Measurements from ENCODE around the gene NDUFB2. TPM values are rescaled to one million over a fixed set of nuclear protein-coding genes. Genes with fewer than 3 reads are reported as not detected.
"Not testable (repeated sequence)": the region's sequence is repeated elsewhere in the genome, so short reads cannot be mapped to it uniquely, and the experiment has no call there.

NDUFB2 gene
- total RNA-seq, 2 experiments from 2014 or later: 198 to 214 TPM

DNA sequence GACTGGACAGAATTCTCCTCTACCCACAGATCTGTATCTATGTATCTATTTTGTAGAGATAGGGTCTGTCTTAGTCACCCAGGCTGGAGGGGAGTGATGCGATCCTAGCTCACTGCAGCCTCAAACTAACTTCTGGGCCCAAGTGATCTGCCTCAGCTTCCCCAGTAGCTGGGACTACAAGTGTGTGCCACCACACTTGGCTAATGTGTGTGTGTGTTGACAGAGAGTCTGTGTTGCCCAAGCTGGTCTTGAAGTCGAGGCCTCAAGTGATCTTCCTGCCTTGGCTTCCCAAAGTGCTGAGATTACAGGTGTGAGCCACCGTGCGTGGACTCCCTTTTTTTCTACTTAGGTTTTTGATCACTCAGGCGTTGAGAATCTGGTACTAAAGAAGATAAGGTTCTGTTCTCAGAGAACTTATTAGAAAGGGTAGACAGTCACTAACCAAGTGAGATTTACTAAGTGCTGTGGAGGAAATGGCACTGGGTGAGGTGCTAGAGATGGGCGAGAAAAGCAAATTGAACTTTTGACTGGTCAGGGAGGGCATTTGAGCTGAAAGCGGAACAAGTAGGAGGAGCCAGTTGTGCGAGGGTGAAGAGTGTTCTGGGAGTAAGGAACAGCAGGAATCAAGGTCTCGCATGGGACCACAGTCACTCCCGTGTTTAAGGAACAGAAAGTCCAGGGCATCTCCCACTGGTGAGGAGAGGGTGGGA is 18.0 kb downstream of the NDUFB2 start:
- ChIA-PET POLR2A (no interaction called here), CTCF (no interaction called here)

DNA sequence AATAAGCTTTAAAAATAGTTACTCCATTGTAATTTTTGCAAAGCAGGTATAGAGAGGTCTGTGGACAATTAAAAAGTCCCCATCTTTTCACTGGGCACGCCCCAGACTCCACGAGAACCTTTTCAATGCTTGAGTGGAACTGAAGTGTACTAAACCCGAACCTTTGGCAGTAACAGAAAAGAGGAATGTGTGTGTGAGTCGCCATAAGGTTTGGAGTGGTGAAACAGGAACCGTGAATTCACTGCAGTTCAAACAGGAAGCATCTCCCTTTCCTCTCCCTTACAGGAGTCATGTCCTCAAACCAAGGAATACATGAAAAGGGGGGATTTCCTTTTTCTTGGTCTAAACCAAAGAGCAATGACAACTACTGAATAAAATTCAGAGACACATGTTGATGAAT is 23.2 kb downstream of the NDUFB2 start:
- POLR2A ChIA-PET: no interaction called here
- CTCF ChIA-PET: interaction anchor here (1.2 kb wide), 1 partner anchor 134 kb away, joined by 3 read pairs; no protein-coding TSS in a partner anchor

DNA sequence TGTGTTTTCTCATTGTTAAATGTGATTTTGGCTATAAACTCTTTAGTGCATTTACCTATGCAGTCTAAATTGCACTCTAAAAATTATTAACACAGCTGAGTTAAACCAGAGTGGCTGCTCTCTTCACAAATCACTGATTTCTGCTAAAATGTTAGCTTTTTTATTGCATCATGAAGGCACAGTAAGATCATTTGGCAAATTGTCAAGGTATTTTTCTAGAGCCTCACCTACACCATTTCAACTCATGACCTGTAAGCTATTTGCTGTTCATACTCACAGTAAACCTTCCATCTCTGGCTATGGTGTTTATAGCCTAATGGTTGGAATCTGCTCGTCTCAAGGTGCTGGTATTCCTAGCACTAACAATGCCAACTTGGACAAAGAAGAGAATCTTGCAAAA is 25.7 kb downstream of the NDUFB2 start:
- CTCF ChIA-PET: interaction anchor here (0.6 kb wide), 1 partner anchor 810 kb away, joined by 3 read pairs; no protein-coding TSS in a partner anchor
- POLR2A ChIA-PET: no interaction called here

DNA sequence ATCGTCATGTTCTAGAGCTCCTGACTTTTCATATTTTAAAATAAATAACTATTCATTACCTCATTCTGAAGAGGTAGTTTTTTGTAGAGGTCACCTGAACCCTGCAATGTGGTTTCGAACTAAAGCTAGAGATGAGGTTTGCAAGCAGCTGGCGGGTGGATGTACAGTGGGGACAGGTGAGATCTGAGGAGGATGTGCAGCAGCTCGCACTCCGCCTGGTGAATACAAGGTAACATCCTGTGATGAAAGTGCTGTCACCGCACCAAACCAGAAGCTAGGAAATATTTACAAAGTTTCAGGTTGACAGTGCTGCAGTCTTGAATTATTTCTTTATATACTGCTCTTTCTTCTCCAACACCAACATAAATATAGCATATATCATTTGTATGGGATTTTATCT is 26.5 kb downstream of the NDUFB2 start:
- ChIA-PET CTCF (interaction anchor here (0.6 kb wide), 1 partner anchor 809 kb away, joined by 3 read pairs; no protein-coding TSS in a partner anchor), POLR2A (no interaction called here)

DNA sequence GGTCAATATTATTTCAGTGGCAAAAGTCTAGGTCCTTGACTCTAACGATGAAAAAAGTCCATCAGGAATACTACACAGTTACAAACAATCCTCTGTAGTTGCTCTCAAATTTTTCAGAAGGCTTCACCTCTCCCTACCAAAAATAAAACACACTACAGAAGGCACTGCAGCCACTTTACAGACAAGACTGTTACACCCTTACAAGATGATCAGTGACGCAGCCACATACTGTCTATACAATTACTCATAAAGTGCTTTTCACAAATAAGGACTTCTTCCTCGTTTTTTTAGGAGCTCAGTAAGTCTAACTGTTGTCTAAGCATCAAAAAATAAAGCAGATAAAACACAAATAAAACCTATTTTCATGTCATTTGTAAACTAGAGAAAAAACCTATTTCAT is 27.1 kb downstream of the NDUFB2 start:
- CTCF ChIA-PET: interaction anchor here (0.5 kb wide), 1 partner anchor 273 kb away, joined by 3 read pairs; no protein-coding TSS in a partner anchor
- POLR2A ChIA-PET: no interaction called here

DNA sequence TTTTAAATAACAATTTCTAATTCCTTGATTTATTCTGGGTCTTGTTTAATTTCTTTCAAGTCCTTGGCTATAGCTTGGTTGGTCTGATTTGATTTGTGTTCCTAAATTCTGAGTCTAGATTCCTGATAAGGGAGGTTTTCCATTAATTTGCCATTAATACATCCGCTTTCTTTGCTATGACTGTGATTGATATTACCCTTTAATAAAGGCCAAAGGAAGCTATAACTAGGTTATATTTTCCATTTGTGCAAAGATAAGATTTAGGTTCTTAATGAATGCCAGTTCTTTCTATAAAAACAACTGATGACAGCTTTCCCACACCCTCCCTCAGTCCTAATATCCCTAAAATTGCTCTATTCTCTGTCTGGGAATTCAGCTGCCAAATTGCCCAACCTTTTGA is 28.2 kb downstream of the NDUFB2 start:
- POLR2A ChIA-PET: no interaction called here
- CTCF ChIA-PET: no interaction called here

DNA sequence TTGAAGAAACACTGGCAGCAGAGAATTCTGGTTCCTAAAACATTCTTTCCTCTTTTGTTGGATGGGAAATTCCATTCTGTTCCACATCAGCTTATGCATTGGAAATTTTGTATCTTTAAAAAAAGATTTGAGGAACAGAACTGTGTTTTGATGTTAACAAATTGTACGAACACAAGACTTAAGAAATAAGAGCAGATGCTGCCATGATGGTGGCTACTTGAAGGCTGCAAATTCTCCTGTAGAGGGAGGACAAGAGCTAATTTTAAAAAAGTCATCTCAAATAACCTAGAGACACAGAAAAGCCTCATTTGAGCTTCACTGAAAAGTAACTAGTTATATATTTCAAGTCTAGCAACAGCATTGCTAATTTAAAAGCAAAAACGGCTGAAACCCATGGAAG is 29.8 kb downstream of the NDUFB2 start:
- ChIA-PET POLR2A (interaction anchor here (0.6 kb wide), 1 partner anchor 199 kb away, joined by 3 read pairs; no protein-coding TSS in a partner anchor), CTCF (no interaction called here)

DNA sequence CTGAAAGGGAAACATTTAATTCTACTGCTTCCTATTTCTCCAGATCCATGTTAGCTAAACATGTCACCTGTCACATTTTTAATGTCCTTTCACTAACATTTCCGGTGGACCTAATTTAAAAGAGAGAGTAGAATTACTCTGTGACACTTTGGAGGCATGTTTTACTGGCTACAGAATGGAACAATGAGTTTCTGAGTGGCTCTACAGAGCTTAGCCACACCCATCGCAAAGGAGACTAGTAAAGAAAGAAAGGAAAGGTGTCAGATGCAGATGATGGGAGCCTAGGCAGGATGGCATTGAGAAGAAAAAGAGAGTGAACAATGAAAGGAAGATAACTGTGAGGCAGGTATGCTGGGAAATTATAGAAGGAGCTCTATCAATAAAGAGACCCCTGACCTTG is 35.9 kb downstream of the NDUFB2 start:
- POLR2A ChIA-PET: no interaction called here
- CTCF ChIA-PET: no interaction called here

DNA sequence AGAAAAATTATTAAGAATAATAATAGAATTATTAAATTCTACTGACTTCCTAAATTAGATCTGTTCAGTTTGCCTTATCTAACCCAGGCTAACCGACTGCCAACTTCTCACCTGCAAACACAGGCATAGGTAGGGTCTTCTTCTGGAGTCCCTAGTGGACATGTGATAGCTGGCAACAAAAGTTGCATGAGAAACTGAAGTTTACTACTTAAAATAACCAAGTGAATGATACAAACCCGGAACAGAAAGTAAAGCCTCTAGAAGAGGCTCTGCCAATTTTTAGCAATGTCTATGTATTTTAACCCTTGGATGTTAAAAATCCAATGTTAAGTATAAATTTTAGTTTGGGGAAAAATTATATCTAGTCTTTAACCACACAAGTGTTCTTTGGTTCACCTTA is 37.6 kb downstream of the NDUFB2 start:
- CTCF ChIA-PET: no interaction called here
- POLR2A ChIA-PET: no interaction called here

DNA sequence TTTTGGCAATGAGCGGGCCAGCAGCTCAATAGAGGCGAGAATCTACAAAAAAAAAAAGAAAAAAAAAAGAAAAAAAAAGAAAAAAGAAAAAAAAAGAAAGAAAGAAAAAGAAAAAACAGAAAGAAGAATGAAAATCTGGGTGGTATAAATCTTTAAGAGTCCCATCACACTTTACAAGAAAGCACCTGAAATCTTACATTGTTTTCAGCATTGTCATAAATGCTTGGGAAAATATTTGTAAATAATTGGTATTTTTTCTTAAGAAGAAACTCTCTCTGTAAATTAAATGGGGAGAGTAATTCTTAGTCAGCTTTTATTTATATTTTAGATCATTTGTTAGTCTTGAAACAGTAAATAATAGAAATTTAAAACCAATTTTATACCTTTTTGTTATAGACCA is 38.2 kb downstream of the NDUFB2 start:
- ChIA-PET POLR2A (no interaction called here), CTCF (interaction anchor here (1.1 kb wide), 1 partner anchor 102 kb away, joined by 3 read pairs; no protein-coding TSS in a partner anchor)

DNA sequence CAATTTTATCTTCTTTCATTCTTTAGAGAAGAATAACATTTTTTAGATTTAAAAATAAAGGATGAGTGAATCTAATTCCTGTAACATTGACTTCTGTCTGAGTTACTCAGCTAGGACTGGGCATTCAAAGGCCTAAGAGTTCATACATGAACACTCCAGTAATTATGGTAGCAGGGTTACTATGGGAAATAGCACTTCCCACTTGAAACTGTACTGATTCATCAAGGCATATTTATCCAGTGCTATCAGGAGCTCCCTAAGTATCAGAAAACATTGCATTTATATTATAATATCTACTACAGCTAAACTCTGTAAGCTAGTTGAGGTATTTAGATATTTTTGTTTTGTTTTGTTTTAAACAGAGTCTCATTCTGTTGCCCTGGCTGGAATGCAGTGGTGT is 41.8 kb downstream of the NDUFB2 start:
- ChIA-PET POLR2A (no interaction called here), CTCF (no interaction called here)

DNA sequence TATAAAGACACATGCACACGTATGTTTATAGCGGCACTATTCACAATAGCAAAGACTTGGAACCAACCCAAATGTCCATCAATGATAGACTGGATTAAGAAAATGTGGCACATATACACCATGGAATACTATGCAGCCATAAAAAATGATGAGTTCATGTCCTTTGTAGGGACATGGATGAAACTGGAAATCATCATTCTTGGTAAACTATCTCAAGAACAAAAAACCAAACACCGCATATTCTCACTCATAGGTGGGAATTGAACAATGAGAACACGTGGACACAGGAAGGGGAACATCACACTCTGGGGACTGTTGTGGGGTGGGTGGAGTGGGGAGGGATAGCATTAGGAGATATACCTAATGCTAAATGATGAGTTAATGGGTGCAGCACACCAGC is 46.7 kb downstream of the NDUFB2 start:
- CTCF ChIA-PET, POLR2A ChIA-PET: not testable (repeated sequence)

DNA sequence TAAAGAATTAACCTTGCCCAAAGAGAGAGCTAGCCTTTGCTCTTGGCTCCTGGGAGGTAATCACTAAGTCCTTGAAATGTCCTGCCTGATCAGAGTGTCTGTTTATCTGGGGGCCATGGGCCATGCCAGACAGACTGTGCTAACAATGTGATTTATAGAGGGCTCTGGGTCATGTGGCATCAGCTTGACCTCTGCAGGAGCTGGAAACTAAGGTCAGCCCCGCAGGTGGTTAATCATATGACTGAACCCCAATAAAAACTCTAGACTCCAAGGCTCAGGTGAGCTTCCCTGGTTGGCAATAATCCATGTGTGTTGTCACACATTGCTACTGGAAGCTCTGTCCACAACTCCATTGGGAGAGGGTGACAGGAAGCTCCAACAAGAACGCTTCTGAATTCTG is 47.5 kb downstream of the NDUFB2 start:
- CTCF ChIA-PET: no interaction called here
- POLR2A ChIA-PET: no interaction called here

DNA sequence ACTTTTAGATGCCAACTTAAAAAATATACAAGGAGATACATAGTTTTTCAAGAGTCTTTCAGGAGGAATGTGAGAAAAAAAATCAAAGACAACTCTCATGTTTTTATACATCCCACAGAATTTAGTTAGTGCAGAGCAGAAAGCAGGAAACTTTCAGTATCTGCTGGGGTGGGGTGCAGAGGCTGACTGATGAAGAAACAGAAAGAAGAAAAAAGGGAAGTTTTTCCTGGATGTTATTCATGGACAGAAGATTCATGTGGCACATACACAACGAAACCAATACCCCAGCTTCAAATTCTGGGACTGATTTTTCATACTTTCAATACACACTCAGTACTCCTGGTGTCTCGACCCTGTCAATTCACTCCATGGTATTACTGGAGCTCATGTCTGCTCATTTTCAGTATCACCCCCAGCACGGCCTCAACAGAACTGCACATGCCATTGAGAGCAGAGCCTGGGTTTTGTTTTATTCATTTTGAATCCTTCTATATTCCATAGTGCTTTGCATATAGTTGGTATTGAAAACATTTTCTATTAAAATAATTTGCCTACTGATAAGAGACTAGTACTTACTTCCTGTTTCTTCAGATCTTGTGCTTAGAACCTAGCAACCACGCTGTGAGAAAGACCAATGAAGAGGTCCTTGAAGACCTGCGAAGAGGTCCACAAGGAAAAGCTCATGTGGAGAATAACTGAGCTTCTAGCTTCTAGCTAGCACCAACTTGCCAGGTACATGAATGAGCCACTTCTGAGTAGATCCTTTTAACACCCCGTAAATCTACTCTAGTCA is 49.0 kb downstream of the NDUFB2 start:
- ChIA-PET POLR2A (no interaction called here), CTCF (no interaction called here)

DNA sequence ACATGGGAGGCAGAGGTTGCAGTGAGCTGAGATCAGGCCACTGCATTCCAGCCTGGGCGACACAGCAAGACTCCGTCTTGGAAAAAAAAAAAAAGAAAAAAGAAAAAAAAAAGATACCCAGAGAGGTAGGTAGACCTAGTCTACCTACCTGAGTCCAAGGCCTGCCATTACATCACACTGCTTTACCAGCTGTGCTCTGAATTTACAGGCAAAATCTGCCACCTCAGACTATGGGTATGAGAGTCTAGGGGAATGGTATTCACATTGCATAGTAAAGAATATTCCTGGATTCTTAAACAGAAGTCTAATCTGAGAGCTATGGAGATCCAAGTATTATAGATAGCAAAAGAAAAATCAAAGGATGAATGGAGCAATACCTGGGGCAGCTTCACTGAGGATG is 50.2 kb downstream of the NDUFB2 start:
- ChIA-PET CTCF (no interaction called here), POLR2A (no interaction called here)

DNA sequence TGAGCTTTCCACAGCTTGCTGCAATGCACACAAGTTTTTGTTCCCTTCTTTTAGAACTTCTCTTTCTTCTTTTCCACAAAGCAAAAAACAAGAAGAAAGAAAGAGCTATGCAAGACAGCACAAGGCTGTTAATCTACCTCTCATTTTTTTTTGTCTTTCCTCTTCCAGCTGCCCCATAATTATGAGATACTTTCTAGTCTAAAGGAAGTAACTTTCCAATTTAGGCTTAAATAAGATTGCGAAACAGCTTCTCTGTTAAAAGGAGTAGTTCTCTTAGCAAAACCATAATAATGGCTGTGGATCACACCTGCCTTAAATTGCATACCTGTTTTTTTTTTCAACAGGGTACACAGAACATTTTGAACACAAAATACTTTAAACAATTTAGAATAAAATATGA is 56.0 kb downstream of the NDUFB2 start:
- ChIA-PET POLR2A (no interaction called here), CTCF (no interaction called here)

DNA sequence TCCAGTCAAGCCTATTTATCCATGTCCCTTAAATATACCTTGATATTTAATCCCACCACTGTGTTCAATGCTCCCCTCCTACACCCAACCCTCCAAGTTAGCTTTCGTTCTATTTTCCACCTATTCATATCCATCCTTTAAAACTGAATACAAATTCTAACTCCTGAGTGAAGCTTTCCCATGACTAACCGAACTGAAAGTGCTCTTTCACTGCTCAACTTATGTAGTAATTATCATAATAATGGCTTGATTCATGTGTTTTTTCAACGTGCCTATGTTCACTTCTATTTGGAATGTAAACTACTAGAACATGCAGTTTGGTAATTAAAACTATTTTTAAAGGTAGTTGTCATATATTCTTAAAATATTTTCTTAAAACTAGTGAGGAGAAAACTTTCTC is 58.0 kb downstream of the NDUFB2 start:
- ChIA-PET CTCF (no interaction called here), POLR2A (no interaction called here)

Other genes with a start within 250 kb of the NDUFB2 start
- 10 to 100 TPM; 46.9 to 54.4 TPM for gene MKRN1, start 217.2 kb upstream of the NDUFB2 start, total RNA-seq
- not detected for gene DENND2A, start 55.9 kb upstream of the NDUFB2 start, total RNA-seq
- gene ADCK2, start 23.8 kb upstream of the NDUFB2 start, total RNA-seq: 10 to 100 TPM; 31.9 to 32.2 TPM
- 10 to 100 TPM; 27.5 to 28.4 TPM for gene BRAF, start 228.2 kb downstream of the NDUFB2 start, total RNA-seq